Chondrocyte (in vitro differentiated cells): ENCODE data around the gene DNAH7. TPM values are rescaled to one million over a fixed set of nuclear protein-coding genes. Genes with fewer than 3 reads are reported as not detected.

Experiments used
- DNase-seq: peaks from one replicate; pipeline ENCODE4 v3.0.0; 2021; ENCODE audit warnings: mixed read lengths, low spot score
- H3K27ac Mint-ChIP-seq: one replicate; pipeline ENCODE4 v1.8.0; 2021; ENCODE audit warnings: mild to moderate bottlenecking, moderate library complexity, mixed read lengths; ENCODE audit not compliant: unreplicated experiment
- H3K27me3 Mint-ChIP-seq: 2 replicates; pipeline ENCODE4 v1.8.0; 2021; ENCODE audit warnings: low read depth, mixed read lengths
- H3K36me3 Mint-ChIP-seq: 2 replicates; pipeline ENCODE4 v1.8.0; 2021; ENCODE audit warnings: low read depth, mixed read lengths
- H3K4me1 Mint-ChIP-seq: 2 replicates; pipeline ENCODE4 v1.8.0; 2021; ENCODE audit warnings: low read depth, mild to moderate bottlenecking, mixed read lengths
- H3K4me3 Mint-ChIP-seq: one replicate; pipeline ENCODE4 v1.8.0; 2021; ENCODE audit warnings: mild to moderate bottlenecking, moderate library complexity, mixed read lengths; ENCODE audit not compliant: unreplicated experiment
- H3K9me3 Mint-ChIP-seq: 2 replicates; pipeline ENCODE4 v1.8.0; 2021; ENCODE audit warnings: low read depth, mixed read lengths
- total RNA-seq: library from RNA; stranded (reverse); gene quantifications from 3 replicates; pipeline ENCODE4 v1.2.1, GENCODE V29; 2021
- TF ChIP-seq, protein P1 (sequence below): fragments of 200-600 bp; sonication (generic); IDR thresholded peaks from 2 replicates; pipeline ENCODE4 v1.5.0; 2021; ENCODE audit warnings: antibody characterized with exemption, mild to moderate bottlenecking, moderate library complexity

Gene DNAH7
- total RNA-seq, 1 donor from 2014 or later, result 0.20 TPM

DNA sequence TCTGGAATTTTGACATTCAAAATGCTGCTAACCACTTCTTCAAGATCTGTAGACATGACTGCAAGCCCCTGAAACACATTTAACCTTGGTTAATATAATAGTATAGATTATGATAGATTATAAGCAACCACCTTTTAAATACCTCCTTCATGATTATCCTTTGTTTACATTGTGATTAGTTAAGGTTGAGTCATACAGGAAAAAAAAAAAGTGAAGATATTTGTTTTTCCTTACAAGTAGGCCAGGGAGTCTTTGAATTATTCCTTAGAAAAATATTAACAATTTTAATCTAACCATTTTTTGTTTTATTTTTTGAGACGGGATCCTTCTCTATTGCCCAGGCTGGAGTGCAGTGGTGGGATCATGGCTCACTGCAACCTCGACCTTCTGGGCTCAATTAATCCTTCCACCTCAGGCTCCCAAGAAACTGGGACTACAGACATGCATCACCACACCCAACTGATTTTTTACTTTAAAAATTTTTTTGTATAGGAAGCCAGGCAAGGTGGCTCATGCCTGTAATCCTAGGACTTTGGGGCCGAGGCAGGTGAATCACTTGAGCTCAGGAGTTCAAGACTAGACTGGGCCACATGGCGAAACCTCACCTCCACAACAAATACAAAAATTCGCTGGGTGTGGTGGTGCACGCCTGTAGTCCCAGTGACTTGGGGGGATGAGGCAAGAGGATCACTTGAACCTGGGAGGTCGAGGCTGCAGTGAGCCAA, 312.3 kb downstream of the DNAH7 start:
- Mint-ChIP-seq H3K36me3 (no peaks in the 10 kb centered on the region), H3K27ac (no peak overlapping the region), H3K27me3 (no peaks in the 10 kb centered on the region), H3K9me3 (peaks cover 7% of the 10 kb centered on the region), H3K4me1 (no peaks in the 10 kb centered on the region), H3K4me3 (no peak overlapping the region)
- DNase-seq, result no peak
- TF ChIP-seq, protein P1, sequence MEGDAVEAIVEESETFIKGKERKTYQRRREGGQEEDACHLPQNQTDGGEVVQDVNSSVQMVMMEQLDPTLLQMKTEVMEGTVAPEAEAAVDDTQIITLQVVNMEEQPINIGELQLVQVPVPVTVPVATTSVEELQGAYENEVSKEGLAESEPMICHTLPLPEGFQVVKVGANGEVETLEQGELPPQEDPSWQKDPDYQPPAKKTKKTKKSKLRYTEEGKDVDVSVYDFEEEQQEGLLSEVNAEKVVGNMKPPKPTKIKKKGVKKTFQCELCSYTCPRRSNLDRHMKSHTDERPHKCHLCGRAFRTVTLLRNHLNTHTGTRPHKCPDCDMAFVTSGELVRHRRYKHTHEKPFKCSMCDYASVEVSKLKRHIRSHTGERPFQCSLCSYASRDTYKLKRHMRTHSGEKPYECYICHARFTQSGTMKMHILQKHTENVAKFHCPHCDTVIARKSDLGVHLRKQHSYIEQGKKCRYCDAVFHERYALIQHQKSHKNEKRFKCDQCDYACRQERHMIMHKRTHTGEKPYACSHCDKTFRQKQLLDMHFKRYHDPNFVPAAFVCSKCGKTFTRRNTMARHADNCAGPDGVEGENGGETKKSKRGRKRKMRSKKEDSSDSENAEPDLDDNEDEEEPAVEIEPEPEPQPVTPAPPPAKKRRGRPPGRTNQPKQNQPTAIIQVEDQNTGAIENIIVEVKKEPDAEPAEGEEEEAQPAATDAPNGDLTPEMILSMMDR, result no peak

DNA sequence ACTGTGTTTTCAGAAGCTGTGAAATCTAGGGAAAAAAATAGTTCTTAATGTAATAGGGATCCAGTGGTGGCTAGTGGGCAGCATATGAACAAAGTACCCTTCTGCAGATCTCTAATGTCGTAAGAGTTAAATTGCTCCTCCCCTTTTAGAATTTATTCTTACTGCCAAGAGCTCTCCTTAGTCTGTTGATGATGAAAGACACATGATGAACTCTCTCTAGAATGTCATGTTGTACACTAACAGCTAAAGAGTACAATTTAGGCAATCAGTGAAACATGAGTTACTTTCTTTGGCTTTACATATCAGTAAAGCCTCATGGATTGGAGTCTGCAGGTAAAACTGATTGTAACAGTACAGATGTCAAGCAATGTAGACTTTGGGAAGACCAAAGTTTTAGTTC, 327.4 kb downstream of the DNAH7 start:
- H3K4me1 Mint-ChIP-seq, result peaks cover 20% of the 10 kb centered on the region
- peaks cover 3% of the 10 kb centered on the region for H3K9me3 Mint-ChIP-seq
- H3K27me3 Mint-ChIP-seq, result no peaks in the 10 kb centered on the region
- H3K4me3 Mint-ChIP-seq, result no peak overlapping the region
- DNase-seq, result no peak
- H3K27ac Mint-ChIP-seq, result no peak overlapping the region
- H3K36me3 Mint-ChIP-seq, result peaks cover 4% of the 10 kb centered on the region
- TF ChIP-seq, protein P1, result no peak

DNA sequence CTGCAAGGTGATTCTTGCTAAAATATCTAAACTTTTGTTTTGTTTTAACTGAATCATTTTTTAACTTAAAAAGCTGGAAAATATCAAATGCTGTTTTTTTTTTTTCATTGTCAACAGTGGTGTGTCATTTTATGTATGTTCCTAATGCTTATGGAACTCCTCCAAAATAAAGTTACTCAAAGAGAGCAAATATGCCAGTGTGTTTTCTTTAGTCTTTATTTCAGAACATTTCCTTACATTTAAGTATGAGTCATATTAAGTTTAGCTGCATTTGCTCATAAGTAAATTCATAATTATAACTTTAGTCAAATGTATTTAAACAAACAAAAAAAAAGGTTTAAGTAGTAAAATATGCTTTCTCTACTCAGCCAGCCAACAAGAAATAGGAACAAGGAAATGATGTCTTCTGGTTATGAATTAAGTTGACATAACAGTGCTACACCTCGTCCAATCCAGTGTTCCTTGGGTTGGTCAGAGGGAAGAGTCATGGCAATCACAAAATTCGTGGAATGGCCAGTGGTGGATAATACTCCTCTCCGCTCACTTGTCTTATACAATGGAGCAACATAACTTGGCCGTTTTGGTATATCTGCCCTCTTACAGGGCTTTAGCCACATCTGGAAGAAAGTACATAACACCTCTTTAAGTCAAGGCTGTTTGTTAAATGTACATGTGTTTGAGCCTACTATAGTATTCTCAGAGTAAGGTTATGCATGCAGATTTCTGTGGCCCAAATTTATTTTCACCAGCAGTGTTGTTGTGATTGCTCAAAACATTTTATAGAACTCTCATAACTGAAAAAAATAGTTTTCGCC, 330.9 kb downstream of the DNAH7 start:
- Mint-ChIP-seq H3K36me3 (peaks cover 5% of the 10 kb centered on the region), H3K27ac (peak overlapping the region; percentile 66), H3K4me1 (peaks cover 33% of the 10 kb centered on the region), H3K27me3 (no peaks in the 10 kb centered on the region), H3K9me3 (no peaks in the 10 kb centered on the region), H3K4me3 (no peak overlapping the region)
- TF ChIP-seq, protein P1, result no peak
- DNase-seq, result no peak

DNA sequence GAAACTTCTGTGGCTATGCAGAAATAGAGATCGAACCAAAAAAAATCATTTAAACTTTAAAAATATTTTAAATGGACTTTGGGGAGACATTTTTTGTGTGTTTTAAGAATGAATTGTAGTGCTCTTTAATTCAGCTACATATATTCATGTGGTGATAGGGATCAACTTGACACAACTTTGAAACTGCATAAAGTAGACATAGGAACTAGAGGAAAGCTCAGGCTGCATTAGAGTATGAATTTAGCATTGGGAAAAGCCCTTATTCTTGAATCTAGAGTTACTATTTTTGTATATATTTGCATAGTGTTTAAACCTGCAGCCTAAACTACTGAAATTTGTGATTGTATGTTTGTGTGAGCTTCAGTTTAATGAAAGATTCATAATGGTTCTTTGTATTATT, 333.3 kb downstream of the DNAH7 start:
- DNase-seq, result no peak
- Mint-ChIP-seq H3K4me1 (peaks cover 36% of the 10 kb centered on the region), H3K36me3 (peaks cover 14% of the 10 kb centered on the region)

DNA sequence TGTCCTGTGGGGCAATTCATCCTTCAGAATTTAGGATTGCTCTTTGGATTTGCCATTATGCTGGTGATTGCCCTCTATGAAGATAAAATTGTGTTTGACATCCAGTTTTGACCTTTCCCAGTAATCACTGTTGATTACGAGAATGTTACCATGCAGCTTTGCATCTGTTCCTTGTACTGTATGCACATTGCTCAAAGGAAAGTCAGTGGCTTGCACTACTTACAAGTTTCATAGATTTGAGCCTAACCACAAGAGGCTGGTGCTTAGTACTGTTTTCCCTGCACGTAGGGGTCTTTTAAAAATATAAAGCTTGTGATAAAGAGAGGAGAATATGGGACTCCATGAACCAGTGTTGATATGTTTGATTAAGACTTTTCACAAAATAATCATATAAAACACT, 333.7 kb downstream of the DNAH7 start:
- Mint-ChIP-seq H3K4me1 (peaks cover 36% of the 10 kb centered on the region), H3K27me3 (no peaks in the 10 kb centered on the region), H3K27ac (no peak overlapping the region), H3K4me3 (no peak overlapping the region), H3K9me3 (no peaks in the 10 kb centered on the region), H3K36me3 (peaks cover 14% of the 10 kb centered on the region)
- TF ChIP-seq, protein P1, result no peak
- no peak for DNase-seq

More for the DNA sequence above, 333.3 kb downstream of the DNAH7 start:
- Mint-ChIP-seq H3K9me3 (no peaks in the 10 kb centered on the region), H3K27me3 (no peaks in the 10 kb centered on the region), H3K4me3 (no peak overlapping the region), H3K27ac (no peak overlapping the region)
- TF ChIP-seq, protein P1, result no peak
